ENCODE data around the gene CUTA. TPM values are rescaled to one million over a fixed set of nuclear protein-coding genes. Genes with fewer than 3 reads are reported as not detected.

Gene CUTA
- total RNA-seq, 2 experiments from 2014 or later, result 164 to 175 TPM

GRCh38 chr6:33452496-33452895, 34.6 kb upstream of the CUTA start:
- POLR2A ChIA-PET, result no interaction called here
- CTCF ChIA-PET (ENCODE audit: unreplicated experiment), result interaction anchor here (0.6 to 0.7 kb wide), 2 partner anchors 10 to 18 kb away, joined by 6 to 13 read pairs; no protein-coding TSS in a partner anchor
- H3K4me3 ChIP-seq (ENCODE audit: low read depth, low read length, poor library complexity, severe bottlenecking), result no peak overlapping the region
- H3K79me2 ChIP-seq (ENCODE audit: insufficient read depth, low read depth, low read length), result peaks cover 19% of the 10 kb centered on the region; the same call in 1 of the 2 replicates
- H3K4me1 ChIP-seq (ENCODE audit: insufficient read depth, low read length, poor library complexity, severe bottlenecking), result peaks cover 19% of the 10 kb centered on the region
- H3K9me3 ChIP-seq (ENCODE audit: low read length), result no peaks in the 10 kb centered on the region
- H3K9me2 ChIP-seq (ENCODE audit: insufficient read depth, low read length), result no peaks in the 10 kb centered on the region
- H3K4me2 ChIP-seq (ENCODE audit: low read length), result peak overlapping the region; percentile 96; the same call in 1 of the 2 replicates
- DNase-seq (ENCODE audit: low spot score), result no peak
- H3K36me3 ChIP-seq (ENCODE audit: insufficient read depth, low read length), result peaks cover 46% of the 10 kb centered on the region
- BruUV-seq (replicated peaks), result no TSS peak
- no peak for TF ChIP-seq EZH2phosphoT487 (IDR thresholded peaks at IDR 0.05; ENCODE audit: borderline replicate concordance, low read depth, low read length)
- TF ChIP-seq CTCF (conservative IDR thresholded peaks at IDR 0.05; ENCODE audit: low read length), result no peak
- H2AFZ ChIP-seq (ENCODE audit: low read length), result no peak overlapping the region
- no peak overlapping the region for H3K27ac ChIP-seq (ENCODE audit: low read depth, low read length, poor library complexity, severe bottlenecking)
- H4K20me1 ChIP-seq (ENCODE audit: insufficient read depth, low read length), result no peaks in the 10 kb centered on the region
- intact Hi-C loops (cut with micrococcal nuclease; ENCODE audit: unreplicated experiment), result no loop called here

- no peaks in the 10 kb centered on the region for H3K9me2 ChIP-seq (ENCODE audit: insufficient read depth, low read length)
- H3K79me2 ChIP-seq (ENCODE audit: insufficient read depth, low read depth, low read length), result peaks cover 19% of the 10 kb centered on the region; the same call in 1 of the 2 replicates
- peaks cover 19% of the 10 kb centered on the region for H3K4me1 ChIP-seq (ENCODE audit: insufficient read depth, low read length, poor library complexity, severe bottlenecking)
- no peak overlapping the region for H3K27ac ChIP-seq (ENCODE audit: low read depth, low read length, poor library complexity, severe bottlenecking)
- no peaks in the 10 kb centered on the region for H4K20me1 ChIP-seq (ENCODE audit: insufficient read depth, low read length)
- CTCF ChIA-PET (ENCODE audit: unreplicated experiment), result no interaction called here
- POLR2A ChIA-PET, result no interaction called here
- H3K9me3 ChIP-seq (ENCODE audit: low read length), result no peaks in the 10 kb centered on the region
- intact Hi-C loops (cut with micrococcal nuclease; ENCODE audit: unreplicated experiment), result no loop called here
- no TSS peak for BruUV-seq (replicated peaks)
- DNase-seq (ENCODE audit: low spot score), result no peak
- H3K4me2 ChIP-seq (ENCODE audit: low read length), result no peak overlapping the region
- H3K36me3 ChIP-seq (ENCODE audit: insufficient read depth, low read length), result peaks cover 49% of the 10 kb centered on the region; the same call in 1 of the 2 replicates
- no peak overlapping the region for H2AFZ ChIP-seq (ENCODE audit: low read length)
- TF ChIP-seq EZH2phosphoT487 (IDR thresholded peaks at IDR 0.05; ENCODE audit: borderline replicate concordance, low read depth, low read length), result no peak
- TF ChIP-seq CTCF (conservative IDR thresholded peaks at IDR 0.05; ENCODE audit: low read length), result no peak
- no peak overlapping the region for H3K4me3 ChIP-seq (ENCODE audit: low read depth, low read length, poor library complexity, severe bottlenecking)
Measured at GRCh38 chr6:33451606-33452005, 33.7 kb upstream of the CUTA start.

- Histone ChIP-seq H4K20me1 (ENCODE audit: insufficient read depth, low read length) (no peaks in the 10 kb centered on the region), H3K36me3 (ENCODE audit: insufficient read depth, low read length) (peaks cover 45% of the 10 kb centered on the region; the same call in 1 of the 2 replicates)
- CTCF ChIA-PET (ENCODE audit: unreplicated experiment), result no interaction called here
Measured at GRCh38 chr6:33450434-33450833, 32.5 kb upstream of the CUTA start.

More at GRCh38 chr6:33450434-33450833, 32.5 kb upstream of the CUTA start:
- intact Hi-C loops (cut with micrococcal nuclease; ENCODE audit: unreplicated experiment), result no loop called here
- Histone ChIP-seq H3K79me2 (ENCODE audit: insufficient read depth, low read depth, low read length) (peaks cover 18% of the 10 kb centered on the region; the same call in 1 of the 2 replicates), H3K4me3 (ENCODE audit: low read depth, low read length, poor library complexity, severe bottlenecking) (no peak overlapping the region), H3K9me3 (ENCODE audit: low read length) (no peaks in the 10 kb centered on the region), H3K9me2 (ENCODE audit: insufficient read depth, low read length) (no peaks in the 10 kb centered on the region), H3K27ac (ENCODE audit: low read depth, low read length, poor library complexity, severe bottlenecking) (no peak overlapping the region), H3K4me2 (ENCODE audit: low read length) (no peak overlapping the region), H2AFZ (ENCODE audit: low read length) (no peak overlapping the region), H3K4me1 (ENCODE audit: insufficient read depth, low read length, poor library complexity, severe bottlenecking) (peaks cover 18% of the 10 kb centered on the region)
- DNase-seq (ENCODE audit: low spot score), result no peak
- POLR2A ChIA-PET, result interaction anchor here (0.6 to 0.7 kb wide), 2 partner anchors 18 to 51 kb away, joined by 3 to 5 read pairs; no protein-coding TSS in a partner anchor
- no TSS peak for BruUV-seq (replicated peaks)
- TF ChIP-seq EZH2phosphoT487 (IDR thresholded peaks at IDR 0.05; ENCODE audit: borderline replicate concordance, low read depth, low read length), result no peak
- no peak for TF ChIP-seq CTCF (conservative IDR thresholded peaks at IDR 0.05; ENCODE audit: low read length)

Data from OCI-LY7 (cell line).